NCI-H524 (cell line): ENCODE data around the gene EPS8L3.
"Not testable (repeated sequence)": the region's sequence is repeated elsewhere in the genome, so short reads cannot be mapped to it uniquely, and the experiment has no call there.

Source experiments
- DNase-seq, 2 experiments: peaks; one replicate each; lab custom pipeline; 2025; lab: John Stamatoyannopoulos, UW

Gene EPS8L3

DNA sequence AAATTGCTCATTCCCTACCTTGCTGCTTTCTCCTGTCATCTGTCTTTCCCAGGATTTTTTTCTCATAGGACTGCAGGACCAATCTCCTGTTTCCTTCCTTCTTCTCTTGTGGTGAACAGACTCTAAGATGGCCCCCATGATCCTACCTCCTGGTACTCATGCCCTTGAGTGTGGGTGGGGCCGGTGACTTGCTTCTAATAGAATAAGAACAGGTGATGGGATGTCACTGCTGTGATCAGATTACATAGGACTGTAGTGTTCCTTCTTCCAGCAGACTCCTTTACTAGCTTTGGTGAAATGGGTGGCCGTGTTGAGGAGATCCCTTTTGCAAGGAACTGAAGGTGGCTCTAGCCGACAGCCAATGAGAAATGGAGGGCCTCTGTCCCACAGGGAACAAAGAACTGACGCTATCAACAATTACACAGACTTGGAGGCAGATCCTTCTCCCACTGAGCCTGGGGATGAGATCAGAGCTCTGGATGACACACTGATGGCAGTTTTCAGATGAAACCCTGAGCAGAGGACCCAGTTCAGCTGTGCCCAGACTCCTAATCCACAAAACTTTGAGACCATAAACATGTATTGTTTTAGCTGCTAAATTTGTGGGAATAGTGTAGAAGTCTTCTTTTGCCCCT, 30.4 kb downstream of the EPS8L3 start:
- no peak for DNase-seq

DNA sequence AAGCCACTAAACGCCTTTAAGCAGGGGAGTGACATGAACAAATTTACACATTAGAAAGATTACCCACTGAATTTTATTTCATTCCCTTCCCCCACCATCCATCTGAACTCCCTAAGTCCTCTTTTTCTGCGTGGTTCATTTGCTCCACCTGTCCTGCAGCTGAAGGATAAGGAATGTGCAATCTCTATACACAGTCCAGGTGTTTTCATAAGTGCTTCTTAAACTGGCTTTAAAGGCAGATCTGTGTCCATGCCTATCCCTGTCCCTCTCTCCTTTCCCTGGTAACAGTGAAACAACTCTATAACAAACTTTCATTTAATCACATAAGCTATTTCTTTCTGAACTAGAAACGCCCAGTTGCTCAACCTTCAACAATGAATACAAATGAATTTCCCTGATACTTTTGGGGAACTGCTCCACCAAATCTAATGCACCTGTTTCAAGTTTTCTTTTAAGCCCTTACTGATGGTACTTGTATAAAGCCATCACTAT, 31.3 kb downstream of the EPS8L3 start:
- DNase-seq: no peak

DNA sequence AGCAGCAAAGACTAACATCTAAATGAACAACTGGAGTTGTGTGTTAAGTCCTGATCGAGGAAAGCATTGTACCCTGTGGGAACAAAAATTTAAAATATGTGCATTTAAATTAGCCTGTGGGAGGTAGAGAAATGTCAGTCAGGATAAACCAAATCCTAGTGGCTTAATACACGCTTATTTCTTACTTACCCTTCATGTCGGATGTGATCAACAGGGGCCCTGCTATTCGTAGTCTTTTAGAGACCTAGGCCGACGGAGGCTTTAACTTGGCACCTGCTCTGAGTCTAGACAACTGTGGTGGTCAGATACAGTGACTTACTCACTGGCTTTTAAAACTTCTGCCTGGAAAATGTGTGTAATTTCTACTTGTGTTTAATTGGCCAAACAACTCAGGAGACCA, 33.1 kb downstream of the EPS8L3 start:
- no peak for DNase-seq

DNA sequence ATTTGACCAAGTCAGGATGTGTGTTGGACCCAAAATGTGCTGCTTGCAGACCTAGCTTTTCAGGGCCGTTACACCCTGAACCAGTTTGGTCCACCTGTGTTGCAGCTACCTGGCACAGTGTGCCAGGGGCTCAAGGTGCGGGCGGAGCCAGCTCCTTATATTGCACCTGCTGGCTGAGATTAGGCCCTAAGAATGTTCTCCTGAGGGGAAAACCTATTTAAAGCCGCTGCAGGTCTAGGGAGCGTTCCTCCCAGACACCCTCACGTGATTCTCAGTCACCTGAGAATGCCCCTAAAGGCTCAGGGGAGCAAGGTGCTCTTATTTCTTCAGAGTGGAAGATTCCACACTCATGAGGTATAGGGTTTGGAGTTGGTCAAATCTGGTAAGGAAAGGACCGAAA, 34.9 kb downstream of the EPS8L3 start:
- no peak for DNase-seq

- no peak for DNase-seq
Measured at GRCh38 chr1:109726728-109727373, 36.9 kb downstream of the EPS8L3 start.

DNA sequence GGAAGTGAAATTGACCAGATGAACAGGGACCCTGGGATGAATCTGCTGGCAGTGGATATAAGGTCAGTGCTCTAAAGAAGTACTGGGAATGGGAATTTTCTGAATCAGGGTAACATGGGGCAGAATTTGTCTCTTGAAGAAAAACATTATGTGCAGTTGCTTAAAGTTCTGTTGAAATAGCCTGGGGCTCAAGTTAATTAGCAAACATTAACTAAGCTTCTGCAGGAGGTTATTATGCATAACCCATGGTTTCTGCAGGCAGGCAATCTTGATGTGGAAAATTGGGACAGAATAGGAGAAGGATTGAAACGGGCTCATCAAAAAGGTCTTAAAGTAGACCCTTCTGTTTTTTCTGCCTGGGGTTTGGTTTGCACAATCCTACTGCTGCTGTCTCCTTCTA, 37.7 kb downstream of the EPS8L3 start:
- no peak for DNase-seq

GRCh38 chr1:109725510-109725909, 38.2 kb downstream of the EPS8L3 start:
- no peak for DNase-seq

GRCh38 chr1:109724933-109725332, 38.8 kb downstream of the EPS8L3 start:
- DNase-seq: no peak

DNA sequence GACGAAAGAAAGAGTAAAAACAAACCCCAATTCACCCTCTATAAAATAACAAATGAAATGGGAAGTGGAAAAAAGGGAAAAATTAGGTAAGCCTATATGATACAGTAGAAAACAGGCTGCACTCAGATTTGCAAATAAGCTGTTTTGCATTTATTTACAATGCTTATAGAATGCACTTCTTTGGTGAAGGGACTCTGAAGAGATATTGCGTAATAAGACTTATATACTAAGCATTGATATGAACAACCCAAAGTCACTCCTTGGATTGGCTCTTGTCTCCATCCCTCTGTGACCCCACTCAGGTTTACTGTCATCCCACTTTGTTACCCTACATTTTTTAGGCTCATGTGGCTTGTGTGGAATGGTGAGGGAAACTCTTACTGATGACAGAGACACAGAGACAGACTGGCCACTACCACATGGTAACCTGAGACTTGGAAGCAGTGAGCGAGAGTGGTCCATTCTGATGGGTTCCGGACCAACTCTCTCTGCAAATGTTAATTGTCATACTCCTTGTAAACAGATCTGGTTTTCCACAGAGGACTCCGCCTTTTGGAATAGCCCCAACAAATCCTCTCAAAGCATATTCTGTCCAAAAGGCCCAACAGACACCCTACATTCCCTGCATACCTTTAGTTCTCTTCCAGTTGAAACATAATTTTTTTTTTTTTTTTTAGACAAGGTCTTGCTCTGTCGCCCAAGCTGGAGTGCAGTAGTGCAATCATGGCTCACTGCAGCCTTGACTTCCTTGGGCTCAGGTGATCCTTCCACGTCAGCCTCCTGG, 40.6 kb downstream of the EPS8L3 start:
- DNase-seq: no peak

DNA sequence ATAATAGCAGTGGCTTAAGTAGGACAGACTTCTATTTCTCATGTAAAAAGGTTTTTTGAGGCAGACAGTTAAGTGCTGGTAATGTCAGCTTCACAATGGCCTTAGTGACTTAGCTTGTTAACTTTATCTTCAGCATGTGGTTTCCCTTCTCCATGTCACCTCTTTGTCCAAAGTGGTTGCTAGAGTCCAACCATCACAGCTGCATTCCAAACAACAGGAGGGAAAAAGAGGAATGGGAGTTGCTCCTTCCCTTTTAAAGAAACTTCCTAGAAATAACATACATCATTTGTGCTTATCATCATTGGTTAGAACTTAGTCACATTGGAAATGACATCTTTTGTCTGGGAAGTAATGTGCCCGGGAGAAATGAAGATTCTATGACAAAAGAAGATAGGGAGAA, 41.8 kb downstream of the EPS8L3 start:
- DNase-seq: no peak

GRCh38 chr1:109721042-109721441, 42.7 kb downstream of the EPS8L3 start:
- no peak for DNase-seq

- DNase-seq: no peak
Measured at GRCh38 chr1:109719337-109719837, 44.3 kb downstream of the EPS8L3 start.

- DNase-seq: no peak
Measured at GRCh38 chr1:109718495-109718894, 45.2 kb downstream of the EPS8L3 start.

- no peak for DNase-seq
Measured at GRCh38 chr1:109717729-109718128, 46.0 kb downstream of the EPS8L3 start.

- DNase-seq: no peak
Measured at GRCh38 chr1:109716570-109717090, 47.1 kb downstream of the EPS8L3 start.

GRCh38 chr1:109716121-109716520, 47.6 kb downstream of the EPS8L3 start:
- no peak for DNase-seq

- no peak for DNase-seq
Measured at GRCh38 chr1:109714661-109715372, 48.9 kb downstream of the EPS8L3 start.

- no peak for DNase-seq
Measured at GRCh38 chr1:109713636-109714035, 50.1 kb downstream of the EPS8L3 start.

- DNase-seq: no peak
Measured at GRCh38 chr1:109712321-109712864, 51.3 kb downstream of the EPS8L3 start.

DNA sequence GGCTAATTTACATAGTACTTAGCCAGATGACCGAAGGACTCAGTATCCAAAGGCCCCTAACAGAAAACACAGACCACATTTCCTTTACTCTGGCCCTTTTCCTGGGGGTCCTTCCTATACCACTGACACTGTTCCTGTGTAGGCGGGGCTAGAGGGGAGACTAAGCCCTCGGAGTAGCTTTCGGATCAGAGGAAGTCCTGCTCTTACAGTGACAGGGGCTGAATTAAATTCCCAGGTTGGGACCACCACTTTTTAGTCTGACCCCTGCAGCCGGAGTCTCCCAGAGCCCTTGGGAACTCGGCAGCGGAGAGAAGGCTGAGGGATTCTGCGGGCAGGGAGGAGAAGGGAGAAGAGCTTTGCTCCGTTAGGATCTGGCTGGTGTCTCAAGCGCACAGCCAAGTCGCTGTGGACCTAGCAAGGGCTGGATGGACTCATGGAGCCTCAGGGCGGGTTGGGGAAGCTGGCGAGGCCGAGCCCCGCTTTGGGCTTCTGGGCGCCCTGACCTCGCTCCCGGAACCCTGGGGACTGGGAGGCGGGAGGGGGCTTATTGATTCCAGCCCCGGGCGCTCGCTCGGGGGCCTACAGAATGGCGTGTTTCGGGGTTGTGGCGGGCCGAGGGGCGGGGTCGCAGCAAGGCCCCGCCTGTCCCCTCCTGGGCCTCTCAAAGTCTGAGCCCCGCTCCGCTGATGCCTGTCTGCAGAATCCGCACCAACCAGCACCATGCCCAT, 52.0 kb downstream of the EPS8L3 start, which contains the start of gene GSTM5:
Gene GSTM5 (plus strand): TSS at position 659 of the 728 bp plus-strand sequence. CDS start 62 bp downstream, at position 721.
- not testable (repeated sequence) for DNase-seq

DNA sequence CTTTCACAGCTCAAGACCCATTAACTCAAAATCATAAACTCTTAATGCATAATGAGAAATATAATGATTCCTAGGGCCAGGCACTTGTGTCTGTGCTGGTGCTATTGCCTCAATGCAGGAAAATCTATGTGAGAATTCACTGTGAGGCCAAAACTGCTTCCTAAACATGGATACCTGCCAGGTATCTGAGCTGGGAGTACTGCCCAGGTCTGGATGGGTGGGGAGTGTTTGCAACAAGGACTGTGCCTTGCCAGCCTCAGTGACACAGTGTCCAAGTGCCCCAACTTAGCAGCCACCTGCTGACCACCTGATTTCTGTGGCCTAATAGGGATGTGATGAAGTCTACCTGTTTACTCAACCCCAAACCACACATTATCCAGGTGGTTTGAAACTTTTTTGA, 53.9 kb downstream of the EPS8L3 start:
- DNase-seq: not testable (repeated sequence)
